HG03571 (cell line): Measurements from ENCODE around the gene NSUN7.
A peak's percentile ranks its signal among the peaks of the same experiment; 100 is the strongest.
"Not testable (repeated sequence)": the region's sequence is repeated elsewhere in the genome, so short reads cannot be mapped to it uniquely, and the experiment has no call there.

Experiments
- ATAC-seq: cut with Tn5 transposase; IDR thresholded peaks from one replicate; pipeline ENCODE4 v1.9.1; 2021; ENCODE audit not compliant: unreplicated experiment

The NSUN7 gene, protein sequence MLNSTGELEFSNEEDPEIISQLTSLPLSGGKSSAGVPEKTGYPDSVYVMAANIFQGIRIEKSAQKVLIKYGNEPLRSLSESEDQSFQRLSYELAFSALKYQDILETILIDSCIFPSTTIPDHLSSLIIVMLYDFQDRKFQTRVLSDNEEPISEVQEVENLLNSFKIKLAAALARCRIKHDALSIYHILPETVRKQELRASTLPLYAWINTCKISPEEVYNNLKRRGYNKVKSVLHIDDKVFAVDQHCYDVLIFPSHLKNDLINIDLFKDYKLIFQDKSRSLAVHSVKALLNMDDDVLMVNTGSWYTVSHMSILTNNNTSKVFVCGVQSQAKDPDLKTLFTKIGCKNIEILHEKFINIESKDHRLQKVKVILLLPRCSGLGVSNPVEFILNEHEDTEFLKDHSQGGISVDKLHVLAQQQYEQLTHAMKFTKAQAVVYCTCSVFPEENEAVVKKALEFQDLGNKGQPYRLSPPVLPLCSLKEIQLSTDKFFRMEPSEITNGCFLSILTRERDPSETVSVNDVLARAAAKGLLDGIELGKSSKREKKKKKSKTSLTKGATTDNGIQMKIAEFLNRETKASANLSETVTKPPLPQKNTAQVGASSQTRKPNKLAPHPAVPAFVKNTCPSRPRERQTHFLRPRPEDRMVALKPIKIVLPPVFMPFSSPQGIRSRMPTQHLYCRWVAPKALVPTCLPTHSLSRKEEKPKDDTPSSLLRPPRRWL

DNA sequence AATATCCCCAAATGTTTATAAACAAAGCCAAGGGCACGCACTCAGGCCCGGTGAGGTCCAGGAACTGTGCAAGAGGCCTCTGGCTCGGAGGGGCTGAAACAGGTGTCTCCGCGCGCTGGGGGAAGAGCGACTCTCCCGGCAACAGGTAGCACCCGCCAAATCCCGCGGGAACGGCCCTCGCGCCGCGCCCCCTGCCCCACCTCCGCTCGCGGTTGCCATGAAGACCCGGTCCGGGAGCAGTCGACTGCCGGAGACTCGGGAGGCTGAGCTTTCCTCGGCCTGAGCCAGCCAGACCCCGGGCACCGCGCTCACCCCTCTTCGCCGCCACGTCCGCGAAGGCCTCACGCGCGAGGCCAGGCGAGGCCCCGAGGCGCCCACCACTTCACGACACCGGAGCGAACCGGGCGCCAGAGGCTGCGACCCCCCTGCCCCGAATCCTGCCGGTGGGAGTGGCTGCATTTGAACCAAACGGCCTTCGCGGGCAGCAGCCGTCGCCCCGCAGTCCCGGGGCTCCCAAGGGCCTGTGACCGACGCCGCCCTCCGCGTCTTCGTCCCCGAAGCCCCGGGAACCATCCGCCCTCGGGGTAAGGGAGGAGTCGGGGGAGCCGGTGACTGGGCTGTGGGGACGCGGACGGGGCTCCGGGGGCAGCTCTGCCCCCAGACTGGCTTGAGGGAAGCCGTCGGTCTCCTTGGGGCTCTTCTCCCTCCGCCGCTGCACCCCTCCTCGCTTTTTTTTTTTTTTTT lies at the start of gene NSUN7:
Gene NSUN7 (plus strand): TSS at position 239 of the 744 bp plus-strand sequence. CDS start 739 bp downstream, outside the sequence.
- no peak for ATAC-seq

DNA sequence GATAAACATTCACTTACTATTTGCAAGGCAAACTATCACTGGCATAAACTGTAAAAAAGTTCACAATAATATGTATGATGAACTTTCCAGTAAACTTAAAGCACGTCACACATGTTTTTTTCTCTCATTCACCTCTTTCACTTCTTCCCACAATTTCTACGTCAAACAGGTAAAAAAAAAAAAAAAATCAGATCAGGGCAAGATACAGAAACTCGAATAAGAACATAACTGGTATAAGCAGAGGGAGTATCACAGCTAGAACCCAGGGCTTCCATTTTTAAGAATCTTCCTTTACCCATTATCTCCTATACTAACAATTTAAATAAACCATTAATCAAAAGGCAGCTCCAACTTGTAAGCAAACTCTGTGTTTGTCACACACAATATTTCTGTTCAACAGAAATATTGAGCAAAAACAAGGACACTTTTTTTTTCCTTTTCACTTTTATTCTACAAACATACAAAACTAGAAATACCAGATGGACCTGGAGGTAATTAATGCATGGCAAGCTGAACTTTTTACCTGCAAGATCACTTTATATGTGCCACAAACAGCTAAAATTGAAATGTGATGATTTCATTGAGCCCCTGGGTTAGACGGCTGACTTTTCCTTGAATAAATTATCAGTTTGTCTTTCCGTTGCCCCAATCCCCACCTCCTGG lies 47.5 kb upstream of the NSUN7 start:
- no peak for ATAC-seq

GRCh38 chr4:40702800-40703151 lies 47.0 kb upstream of the NSUN7 start:
- ATAC-seq: no peak

- no peak for ATAC-seq
Measured at GRCh38 chr4:40704073-40704472, 45.7 kb upstream of the NSUN7 start.

DNA sequence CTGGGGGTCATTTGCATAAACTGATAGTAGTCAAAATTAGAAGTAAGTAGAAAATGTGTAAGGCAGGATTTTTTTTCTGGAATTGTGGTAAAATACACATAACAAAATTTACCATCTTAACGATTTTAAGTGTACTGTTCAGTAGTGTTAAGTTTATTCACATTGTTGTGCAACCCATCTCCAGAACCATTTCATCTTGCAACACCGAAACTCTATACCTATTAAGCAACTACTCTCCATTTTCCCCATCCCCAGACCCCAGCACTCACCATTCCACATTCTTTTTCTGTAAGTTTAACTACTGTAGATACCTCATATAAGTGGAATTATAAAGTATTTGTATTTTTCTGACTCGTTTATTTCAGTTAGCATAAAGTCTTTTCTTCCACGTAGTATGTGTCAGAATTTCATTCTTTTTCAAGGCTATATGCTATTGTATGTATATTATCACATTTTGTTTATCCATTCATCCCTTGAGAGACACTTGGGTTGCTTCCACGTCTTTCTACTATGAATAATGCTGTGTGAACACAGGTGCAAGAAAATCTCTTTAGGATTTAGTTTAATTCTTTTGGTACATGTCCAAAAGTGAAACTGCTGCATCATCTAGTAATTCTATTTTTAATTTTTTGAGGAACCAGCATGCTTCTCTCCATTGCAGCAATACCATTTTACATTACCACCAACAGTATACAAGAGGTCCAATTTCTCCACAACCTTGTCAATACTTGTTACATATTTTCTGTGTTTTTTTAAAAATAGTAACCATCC lies 39.1 kb upstream of the NSUN7 start:
- ATAC-seq: no peak

GRCh38 chr4:40713001-40713400 lies 36.8 kb upstream of the NSUN7 start:
- ATAC-seq: not testable (repeated sequence)

DNA sequence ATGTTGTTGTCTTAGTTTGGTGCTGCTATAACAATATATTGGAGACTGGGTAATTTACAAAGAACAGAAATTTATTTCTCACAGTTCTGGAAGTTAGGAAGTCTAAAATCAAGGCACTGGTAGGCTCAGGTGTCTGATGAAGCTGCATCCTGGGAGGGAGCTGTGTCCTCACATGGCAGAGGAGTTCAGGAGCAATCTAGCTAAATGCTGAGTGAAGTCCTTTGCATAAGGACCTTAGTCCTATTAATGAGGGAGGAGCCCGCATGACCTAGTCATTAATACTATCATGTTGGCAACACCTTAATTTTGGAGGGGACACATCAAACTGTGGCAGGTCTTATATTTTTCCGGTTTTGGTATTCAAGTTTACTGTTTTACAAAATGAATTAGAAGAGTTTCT lies 36.0 kb upstream of the NSUN7 start:
- ATAC-seq: no peak

GRCh38 chr4:40718586-40718985 lies 31.2 kb upstream of the NSUN7 start:
- no peak for ATAC-seq

DNA sequence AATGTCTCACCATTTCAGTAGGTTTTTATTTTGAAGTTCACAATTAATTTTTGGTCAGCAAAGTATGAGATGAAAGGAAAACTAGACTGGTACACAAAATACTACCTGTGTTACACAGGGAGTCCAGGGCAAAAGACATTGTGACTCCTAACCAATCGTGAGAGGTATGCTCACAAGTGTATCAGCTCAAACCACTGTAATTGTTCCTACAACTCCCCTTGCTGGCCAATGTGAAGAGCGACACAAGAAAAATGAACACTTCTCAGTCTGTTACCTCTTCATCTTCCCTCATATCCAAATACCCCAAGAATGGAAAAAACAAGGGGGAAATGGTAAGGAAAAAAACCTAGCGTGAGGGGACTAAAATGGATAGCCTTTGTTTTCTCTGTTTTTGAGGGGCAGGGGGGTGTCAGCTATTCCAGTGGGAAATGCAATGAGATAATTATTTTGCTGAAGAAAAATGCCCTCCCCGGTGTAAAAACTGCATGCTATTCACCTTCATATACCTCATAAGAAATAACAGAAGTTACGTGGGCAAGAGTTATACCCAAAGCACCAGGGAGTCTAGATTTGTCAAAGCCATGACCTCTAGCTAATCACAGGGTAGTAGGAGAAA lies 30.6 kb upstream of the NSUN7 start:
- ATAC-seq: peak; percentile 57

GRCh38 chr4:40720351-40720750 lies 29.4 kb upstream of the NSUN7 start:
- ATAC-seq: no peak

- ATAC-seq: no peak
Measured at GRCh38 chr4:40720916-40721315, 28.8 kb upstream of the NSUN7 start.

- ATAC-seq: no peak
Measured at GRCh38 chr4:40721730-40722171, 28.0 kb upstream of the NSUN7 start.

DNA sequence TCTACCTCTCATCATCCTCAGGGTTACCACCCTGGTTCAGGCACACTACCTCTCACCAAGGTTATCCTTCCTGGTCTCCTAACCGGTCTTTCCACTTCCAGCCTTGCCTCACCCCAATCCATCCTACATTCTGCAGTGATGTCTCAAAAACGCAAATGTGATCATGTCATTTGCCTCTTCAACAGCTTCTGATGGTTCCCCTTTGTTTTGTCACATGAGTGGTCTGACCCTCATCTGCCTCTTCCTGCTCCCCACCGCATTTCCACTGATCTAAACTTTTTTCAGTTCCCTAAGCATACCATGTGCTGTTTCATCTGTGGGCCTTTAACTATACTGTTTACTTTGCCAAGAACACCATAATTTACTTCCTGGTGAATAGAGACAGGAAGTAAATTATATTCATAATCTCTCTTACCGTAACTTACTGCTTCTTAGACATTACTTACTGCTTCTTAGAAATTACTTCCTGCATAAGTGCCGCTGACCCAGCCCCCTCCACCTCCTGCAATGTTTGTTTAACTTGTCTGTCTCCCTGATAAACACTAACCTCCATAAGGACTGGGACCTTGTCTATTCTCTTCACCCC lies 27.1 kb upstream of the NSUN7 start:
- ATAC-seq: peak; percentile 77

- ATAC-seq: no peak
Measured at GRCh38 chr4:40723728-40724127, 26.0 kb upstream of the NSUN7 start.

- ATAC-seq: no peak
Measured at GRCh38 chr4:40728333-40728732, 21.4 kb upstream of the NSUN7 start.

- no peak for ATAC-seq
Measured at GRCh38 chr4:40729555-40729954, 20.2 kb upstream of the NSUN7 start.

DNA sequence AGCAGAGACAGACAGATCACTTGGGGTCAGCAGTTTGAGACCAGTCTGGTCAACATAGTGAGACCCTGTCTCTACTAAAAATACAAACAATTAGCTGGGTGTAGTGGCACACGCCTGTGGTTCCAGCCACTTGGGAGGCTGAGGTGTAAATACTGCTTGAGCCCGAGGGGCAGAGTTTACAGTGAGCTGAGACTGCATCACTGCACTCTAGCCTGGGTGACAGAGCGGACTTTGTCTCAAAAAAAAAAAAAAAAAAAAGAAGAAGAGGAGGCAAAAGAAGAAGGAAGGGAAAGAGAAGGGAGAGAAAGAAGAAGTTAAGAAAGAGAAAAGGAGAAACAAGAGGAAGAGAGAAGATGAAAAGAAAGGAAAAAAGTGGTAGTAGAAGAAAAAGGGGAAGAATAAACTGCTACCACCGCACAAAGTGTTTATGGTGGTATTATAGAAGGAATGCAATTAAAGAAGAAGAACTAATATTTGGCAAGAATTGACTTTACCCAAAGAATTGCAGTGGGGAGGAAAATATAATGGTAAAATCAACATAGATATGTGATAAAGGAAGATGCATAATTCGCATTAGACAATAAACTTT lies 19.6 kb upstream of the NSUN7 start:
- no peak for ATAC-seq

DNA sequence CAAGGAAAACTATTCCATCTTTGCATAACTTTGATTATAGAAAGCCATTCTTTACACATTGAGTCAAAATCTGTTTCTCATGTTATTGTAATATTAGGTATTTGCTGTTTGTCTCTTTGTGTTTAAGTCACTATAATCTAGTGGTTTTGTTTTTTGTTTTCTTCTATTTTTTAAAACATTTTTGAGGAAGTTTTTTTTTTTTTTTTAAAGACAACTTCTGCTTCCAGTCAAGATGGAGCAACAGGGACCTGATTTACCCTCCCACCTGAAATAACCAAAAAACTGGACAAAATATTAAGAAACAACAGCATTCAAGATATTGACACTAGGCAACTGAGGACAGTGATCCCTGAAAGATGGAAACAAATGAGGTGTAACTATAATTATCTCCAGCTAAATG lies 18.4 kb upstream of the NSUN7 start:
- no peak for ATAC-seq

DNA sequence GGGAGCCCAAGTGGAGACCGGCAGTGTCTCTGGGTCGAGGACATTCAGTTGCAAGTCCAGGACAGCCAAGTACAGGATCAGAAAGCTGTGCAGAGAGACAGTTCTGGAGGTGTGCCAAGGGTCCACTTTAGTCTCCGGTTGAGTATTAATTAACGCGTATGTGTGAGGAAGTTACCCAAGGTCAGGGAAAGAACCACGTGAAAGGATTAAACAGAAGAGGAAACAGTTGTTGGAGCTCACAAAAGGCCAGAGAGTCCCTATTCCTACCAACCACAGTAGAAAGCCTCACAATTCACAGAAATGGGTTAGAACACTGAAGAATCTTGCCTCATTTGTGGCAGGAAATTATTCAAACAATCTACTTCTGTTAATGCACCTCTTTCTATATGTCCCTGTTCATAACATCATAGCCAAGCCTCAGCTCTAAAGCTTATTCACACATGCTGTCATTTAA lies 17.9 kb upstream of the NSUN7 start:
- peak; percentile 62 for ATAC-seq
